GM18868 (cell line): Measurements from ENCODE around the gene JMJD8.

ENCODE experiments used
- ATAC-seq: cut with Tn5 transposase; IDR thresholded peaks from one replicate; pipeline ENCODE4 v1.9.1; 2021; ENCODE audit warnings: mild to moderate bottlenecking, moderate library complexity; ENCODE audit not compliant: unreplicated experiment

Gene JMJD8

GRCh38 chr16:710500-711075 lies 26.5 kb upstream of the JMJD8 start:
- no peak for ATAC-seq

GRCh38 chr16:709566-710499 lies 25.7 kb upstream of the JMJD8 start:
- no peak for ATAC-seq

- no peak for ATAC-seq
Observed at GRCh38 chr16:708959-709358, 24.8 kb upstream of the JMJD8 start.

- ATAC-seq, result no peak
Observed at GRCh38 chr16:708019-708418, 23.9 kb upstream of the JMJD8 start.

- no peak for ATAC-seq
Observed at GRCh38 chr16:707062-707538, 23.0 kb upstream of the JMJD8 start.

- no peak for ATAC-seq
Observed at GRCh38 chr16:706189-707061, 22.3 kb upstream of the JMJD8 start.

- ATAC-seq, result no peak
Observed at GRCh38 chr16:705431-706188, 21.5 kb upstream of the JMJD8 start, which contains the start of gene FBXL16. FBXL16 (minus strand) TSS chr16:705801; CDS start chr16:697405, 8,396 bp downstream.

- ATAC-seq, result no peak
Observed at GRCh38 chr16:704552-705380, 20.6 kb upstream of the JMJD8 start.

- ATAC-seq, result no peak
Observed at GRCh38 chr16:704047-704446, 19.9 kb upstream of the JMJD8 start.

- ATAC-seq, result no peak
Observed at GRCh38 chr16:703406-703805, 19.3 kb upstream of the JMJD8 start.

GRCh38 chr16:702341-702740 lies 18.2 kb upstream of the JMJD8 start:
- no peak for ATAC-seq

- no peak for ATAC-seq
Observed at GRCh38 chr16:700684-701584, 16.8 kb upstream of the JMJD8 start.

- no peak for ATAC-seq
Observed at GRCh38 chr16:698911-699671, 15.0 kb upstream of the JMJD8 start.

GRCh38 chr16:695355-696089 lies 11.4 kb upstream of the JMJD8 start:
- ATAC-seq, result no peak

- ATAC-seq, result no peak
Observed at GRCh38 chr16:694863-695354, 10.8 kb upstream of the JMJD8 start.

GRCh38 chr16:694187-694862 lies 10.2 kb upstream of the JMJD8 start:
- ATAC-seq, result no peak
